Activated naive CD4-positive, alpha-beta T cell (primary cell): Measurements from ENCODE around the gene SP1.

Experiments
- DNase-seq, 4 experiments: peaks; one replicate each; lab custom pipeline; 2025; lab: John Stamatoyannopoulos, UW

The SP1 gene

DNA sequence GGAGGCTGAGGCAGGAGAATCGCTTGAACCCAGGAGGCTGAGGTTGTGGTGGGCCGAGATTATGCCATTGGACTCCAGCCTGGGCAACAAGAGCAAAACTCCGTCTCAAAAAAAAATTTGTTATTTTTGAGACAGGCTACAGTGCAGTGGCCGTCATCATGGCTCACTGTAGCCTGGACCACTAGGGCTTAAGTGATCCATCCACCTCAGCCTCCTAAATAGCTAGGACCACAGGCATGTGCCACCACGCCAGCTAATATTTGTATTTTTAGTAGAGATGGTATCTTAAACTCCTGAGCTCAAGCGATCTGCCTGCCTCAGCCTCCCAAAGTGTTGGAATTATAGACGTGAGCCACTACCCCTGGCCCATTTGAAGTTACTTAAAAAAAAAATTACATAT lies 71.0 kb downstream of the SP1 start:
- no peak for DNase-seq

DNA sequence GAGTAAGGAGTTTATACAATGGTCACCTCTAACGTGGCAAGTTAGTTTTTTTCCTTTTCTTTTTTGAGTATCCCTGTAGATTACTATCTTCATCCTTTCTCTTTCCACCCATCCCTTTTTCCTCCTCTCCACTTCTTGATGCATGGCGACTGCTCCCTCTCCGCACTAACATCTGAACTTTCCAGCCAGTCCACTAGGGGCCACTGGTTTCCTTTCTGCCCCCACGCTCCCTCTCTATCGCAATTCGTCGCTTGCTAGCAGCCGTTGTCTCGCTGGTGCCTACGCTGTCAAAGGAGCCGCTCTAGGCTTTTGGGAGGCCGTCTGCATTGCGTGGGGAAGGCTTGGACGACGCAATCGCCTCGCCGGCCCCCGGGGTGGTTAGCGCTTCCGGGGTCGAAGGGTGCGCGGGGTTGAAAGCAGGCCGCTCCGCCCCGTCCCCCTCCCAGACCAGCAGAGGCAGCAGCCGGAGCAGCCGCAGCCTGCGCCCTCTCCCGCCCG lies 71.7 kb downstream of the SP1 start, which contains the start of gene PCBP2:
TSS of gene PCBP2 (plus strand) at position 442 of the 498 bp plus-strand sequence. CDS start 2,699 bp downstream, outside the sequence.
- peak; percentile 90 to 96 (median 92) for DNase-seq

DNA sequence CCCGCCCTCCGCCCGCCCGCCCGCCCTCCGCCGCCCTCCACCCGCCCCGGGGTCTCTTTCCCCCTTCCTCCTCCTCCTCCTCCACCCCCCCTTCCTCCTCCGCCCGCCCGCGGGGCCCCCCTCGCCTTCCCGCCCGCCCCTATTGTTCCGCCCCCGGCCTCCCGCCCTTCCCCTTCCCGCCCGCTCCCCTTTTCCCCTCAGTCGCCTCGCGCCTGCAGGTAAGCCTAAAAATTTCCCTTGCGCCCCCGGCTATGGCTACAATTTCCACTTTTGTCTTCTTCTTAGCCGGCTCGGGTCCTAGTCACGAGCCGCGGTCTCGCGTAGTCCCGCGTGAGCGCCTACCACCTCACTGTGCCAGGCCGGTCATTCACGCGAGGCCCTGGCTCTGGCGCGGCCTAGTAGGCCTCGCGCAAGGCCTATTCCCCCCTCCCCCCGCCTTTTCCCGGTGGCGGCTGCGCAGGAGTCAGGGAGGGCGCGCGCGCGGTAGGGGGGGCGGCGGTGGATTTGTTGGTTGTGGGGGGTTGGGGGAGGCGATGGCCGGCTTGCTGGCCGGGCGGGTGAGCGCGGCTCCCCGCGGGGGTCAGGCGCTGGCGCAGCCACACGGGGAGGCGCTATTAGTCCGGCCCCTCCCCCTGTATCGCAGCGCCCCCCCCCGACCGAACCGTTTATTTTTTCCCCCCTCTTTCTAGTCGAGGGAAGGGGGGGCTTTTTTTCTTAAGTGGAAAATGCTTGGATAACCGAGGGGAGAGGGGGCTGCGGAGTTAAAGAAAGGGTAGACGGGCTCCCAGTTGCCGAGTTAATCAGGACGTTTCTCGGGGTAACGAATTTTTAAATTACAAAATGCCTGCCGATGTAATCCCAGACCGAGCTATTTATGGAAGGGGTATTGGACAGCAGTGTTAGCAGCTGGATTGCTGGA lies 72.4 kb downstream of the SP1 start:
- DNase-seq: peak; percentile 59 to 85 (median 70)

DNA sequence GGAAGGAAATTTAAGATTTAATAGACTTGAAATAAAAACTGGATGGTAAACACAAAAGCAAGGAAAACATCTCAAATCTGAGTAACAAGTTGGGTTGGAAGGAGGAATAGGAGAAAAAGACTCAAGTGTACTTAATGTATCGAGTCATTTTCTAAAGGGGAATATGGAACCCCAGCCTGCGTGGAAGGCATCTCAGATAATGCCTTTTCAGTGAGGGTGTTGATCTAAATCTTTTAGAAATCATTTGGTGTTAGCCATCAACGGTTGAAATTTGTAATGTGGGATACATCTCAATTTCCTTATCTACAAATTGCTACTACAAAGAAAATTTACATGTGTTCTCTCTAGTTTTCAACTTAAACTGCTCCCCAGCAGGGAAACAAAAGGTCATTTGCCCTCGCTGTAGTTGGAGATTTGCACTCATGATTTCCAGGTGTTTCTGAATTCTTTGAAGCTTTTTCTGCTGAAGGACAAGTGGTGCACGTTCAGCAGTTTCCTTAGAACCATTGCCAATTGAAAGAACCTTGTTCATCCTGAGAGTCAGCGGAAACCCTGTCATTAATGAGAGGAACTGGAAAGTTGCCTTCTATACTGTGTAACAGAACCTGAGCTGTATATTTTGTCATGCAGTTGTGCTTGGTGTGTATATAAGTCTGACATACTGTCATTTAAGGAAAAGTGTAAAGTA lies 74.1 kb downstream of the SP1 start:
- DNase-seq: no peak

DNA sequence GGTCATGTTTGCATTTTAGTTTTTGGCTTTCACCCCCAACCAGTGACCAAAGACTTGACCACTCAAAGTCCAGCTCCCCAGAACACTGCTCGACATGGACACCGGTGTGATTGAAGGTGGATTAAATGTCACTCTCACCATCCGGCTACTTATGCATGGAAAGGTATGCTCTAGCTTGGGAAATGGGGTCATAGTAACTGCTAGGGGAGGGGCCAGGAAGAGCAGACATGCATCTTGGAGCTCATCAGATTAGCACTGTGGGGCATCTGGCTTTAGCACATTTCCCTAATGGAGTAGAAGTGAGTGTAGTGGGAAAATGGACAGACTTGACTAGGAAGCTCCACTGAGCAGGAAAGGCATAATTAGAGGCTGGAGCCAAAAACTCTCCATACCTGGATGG lies 74.7 kb downstream of the SP1 start:
- no peak for DNase-seq

DNA sequence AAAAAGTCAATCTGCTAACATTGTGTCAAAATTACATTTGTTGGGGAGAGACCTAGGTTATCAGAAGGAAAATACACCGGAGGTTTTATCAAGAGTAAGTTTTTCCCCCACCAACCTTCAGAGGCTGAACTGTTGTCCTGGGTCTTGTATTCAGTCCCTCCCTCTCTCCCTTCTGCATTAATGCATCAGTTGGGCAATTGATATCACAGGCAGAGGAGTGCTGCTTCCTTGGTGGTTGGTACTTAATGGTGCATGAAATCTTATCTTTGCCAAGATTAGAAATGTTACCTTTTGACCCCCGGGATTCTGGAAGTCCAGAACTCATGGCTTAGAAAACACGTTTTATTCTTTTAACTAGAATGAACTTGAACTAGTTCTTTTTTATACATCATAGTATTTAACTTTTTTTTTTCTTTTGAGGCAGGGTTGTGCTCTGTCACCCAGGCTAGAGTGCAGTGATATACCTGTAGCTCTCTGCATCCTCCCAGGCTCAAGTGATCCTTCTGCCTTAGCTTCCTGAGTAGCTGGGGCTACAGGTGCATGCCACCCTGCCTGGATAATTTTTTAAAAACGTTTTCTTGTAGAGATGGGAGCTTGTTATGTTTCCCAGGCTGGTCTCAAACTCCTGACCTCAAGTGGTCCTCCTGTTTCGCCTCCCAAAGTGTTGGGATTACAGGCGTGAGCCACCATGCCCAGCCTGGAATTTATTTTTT lies 76.8 kb downstream of the SP1 start:
- no peak for DNase-seq

DNA sequence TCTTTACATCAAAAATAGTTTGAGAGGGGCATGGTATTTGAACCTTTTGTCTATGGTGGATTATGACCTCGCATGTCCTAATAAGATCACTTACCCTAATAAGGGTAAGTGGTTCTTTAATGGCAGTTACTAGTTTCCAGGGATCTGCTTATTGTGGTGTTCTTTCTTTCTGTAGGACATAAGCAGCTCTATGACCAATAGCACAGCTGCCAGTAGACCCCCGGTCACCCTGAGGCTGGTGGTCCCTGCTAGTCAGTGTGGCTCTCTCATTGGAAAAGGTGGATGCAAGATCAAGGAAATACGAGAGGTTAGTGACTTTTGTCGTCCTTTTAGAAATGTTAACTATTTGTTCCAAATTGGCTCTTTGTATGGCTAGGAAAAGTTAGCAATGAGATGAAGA lies 79.1 kb downstream of the SP1 start:
- no peak for DNase-seq

DNA sequence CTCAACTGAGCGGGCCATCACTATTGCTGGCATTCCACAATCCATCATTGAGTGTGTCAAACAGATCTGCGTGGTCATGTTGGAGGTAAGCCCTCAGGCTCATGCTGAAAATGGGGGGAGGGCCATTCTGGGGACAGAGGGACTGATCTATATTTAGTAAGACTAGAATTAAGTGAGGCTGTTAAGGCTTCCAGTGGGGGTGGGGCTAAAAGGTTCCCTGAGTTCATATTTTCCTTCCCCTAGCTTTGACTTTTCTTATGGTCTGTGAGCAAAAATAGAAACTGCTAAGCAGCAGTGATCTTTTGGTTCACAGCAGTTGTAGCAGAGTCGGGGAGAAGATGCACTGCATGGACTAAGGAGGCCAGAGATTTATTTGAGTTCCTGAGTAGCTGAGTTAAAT lies 81.1 kb downstream of the SP1 start:
- no peak for DNase-seq

DNA sequence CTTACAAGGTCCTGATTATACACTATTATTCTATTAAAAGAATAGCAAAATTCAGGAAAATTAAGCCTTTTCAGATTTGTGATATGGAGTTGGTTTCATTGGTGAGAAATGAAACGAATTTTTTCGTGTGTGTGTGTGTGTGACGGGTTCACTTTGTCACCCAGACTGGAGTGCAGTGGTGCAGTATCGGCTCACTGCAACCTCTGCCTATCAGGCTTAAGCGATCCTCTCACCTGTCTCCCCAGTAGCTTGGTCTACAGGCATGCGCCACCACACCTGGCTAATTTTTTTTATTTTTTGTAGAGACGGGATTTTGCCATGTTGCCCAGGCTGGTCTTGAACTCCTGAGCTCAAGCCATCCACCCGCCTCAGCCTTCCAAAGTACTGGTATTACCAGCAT lies 81.6 kb downstream of the SP1 start:
- no peak for DNase-seq

DNA sequence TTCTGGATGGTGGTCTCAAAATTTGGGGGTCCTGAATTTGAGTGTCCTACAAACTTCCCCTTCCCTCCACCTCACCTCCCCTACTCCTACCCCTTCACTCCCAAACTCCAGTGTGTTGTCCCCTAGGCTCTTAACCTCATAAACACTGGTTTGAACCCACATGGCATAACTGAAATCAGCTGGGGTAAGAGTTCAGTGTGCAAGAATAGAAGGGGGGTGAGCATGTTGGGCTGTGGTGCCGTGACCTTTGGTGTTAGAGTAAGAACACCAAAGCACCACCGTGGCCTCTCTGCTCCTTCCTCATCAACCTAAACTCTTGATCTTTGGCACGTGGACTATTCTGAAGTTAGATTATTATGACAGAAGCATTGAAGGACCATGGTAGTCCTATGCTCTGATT lies 83.0 kb downstream of the SP1 start:
- DNase-seq: no peak

DNA sequence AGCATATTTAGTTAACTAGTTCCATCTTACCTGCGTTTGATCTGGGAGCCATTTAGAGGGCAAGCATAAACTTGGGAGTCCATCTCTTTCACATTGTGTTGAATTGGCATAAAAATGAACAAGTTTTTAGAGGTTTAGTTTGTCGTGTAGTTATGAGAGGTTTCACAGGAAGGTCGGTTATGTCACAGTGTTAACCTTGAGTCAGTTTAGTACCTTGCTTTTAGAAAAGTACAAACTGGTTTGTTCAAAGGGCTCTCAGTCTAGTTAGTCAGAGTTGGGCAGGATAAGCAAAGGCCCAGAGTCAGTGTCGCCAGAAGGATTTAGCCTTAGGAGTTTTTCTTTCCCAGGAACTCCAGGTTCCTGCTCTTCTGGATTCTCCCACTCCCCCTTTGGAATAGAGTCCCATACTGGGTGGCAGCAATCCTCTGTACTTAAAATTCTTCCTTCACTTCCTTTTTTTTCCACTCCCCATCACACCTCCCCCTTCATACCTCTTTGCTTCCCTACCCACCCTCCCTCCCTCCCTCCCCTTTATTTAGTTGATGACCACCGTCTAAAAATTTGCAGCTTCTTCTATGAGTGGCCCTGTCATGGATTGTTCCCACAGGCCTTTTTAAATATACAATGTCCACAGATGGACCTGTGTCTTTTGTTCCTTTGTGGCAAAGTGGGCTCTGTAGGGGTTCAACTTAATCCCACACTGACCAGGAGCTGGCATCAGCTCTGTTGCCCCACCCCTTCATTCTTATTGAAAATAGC lies 84.0 kb downstream of the SP1 start:
- no peak for DNase-seq

DNA sequence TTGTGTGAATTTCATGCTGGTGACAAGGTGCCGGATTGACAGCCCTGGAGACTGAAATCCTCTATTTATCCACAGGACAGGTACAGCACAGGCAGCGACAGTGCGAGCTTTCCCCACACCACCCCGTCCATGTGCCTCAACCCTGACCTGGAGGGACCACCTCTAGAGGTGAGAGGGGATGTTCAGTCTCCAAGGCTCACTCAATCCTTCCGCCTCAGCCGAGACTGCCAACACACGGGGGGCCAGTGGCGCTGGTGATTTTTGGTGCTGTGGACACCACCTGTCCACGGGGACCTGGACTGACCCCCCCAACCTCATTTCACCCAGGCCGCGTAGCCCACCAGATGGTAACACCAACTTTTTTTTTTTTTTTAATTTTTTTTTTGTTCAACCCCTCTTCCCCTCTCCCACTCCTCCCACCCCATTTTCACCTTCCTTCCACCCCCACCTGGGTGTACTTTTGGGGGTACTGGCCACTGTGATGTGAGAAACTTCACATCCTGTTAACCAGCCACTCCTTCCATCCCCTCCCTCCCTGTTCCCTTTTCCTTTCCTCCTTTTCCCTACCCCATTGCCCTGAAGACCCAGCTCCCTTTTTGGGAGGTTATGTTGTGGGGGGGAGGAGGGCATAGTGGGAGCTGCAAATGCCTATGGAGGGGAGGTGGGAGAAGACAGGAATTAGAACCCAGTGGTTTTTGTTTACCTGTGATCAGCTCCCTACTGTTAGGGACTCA lies 84.9 kb downstream of the SP1 start:
- DNase-seq: no peak

DNA sequence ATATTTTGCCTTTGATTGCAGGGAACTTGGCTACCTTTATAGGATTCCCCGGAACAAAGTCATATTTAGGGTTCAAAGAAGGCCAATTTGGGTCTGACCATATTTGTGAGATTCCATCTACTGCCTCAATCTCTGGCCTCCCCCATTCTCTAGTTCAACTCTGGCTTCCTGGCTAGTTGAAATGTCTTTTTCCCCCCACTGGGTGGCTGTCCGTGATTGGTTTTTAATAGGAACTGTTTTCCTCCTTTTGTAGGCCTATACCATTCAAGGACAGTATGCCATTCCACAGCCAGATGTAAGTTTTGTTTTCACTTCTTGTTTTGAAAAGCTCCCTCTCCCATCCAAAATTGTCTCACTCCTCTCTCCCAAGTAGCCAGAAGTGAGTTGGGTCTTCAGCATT lies 85.7 kb downstream of the SP1 start:
- no peak for DNase-seq
